ENCODE data around the gene IFI30. TPM values are rescaled to one million over a fixed set of nuclear protein-coding genes. Genes with fewer than 3 reads are reported as not detected.

The IFI30 gene
- total RNA-seq, 1 experiment from 2014 or later = not detected

DNA sequence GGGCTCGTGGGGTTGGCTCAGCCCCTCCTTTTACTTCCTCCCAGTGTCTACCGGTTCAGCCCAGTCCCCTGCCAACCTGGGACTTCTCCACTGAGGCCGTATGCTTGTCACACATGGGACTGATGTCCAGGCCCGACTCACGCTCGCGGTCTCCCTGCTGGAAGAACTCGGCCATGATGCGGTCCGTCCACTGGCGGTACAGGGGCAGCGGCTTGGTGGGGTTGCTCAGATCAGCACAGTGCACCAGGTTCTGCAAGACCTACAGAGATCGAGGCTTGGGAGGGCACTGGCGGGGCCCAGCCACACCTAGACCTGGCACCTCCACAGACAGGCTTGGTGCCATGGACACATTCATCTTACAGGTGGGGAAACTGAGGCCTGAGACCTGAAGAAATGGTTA lies 38.1 kb downstream of the IFI30 start:
- Histone ChIP-seq H3K9me3 (ENCODE audit: low read depth, low read length, poor library complexity, severe bottlenecking) (no peaks in the 10 kb centered on the region), H3K27me3 (replicated peaks; ENCODE audit: insufficient read depth, low read depth, low read length, poor library complexity) (no peaks in the 10 kb centered on the region), H3K27ac (ENCODE audit: low read depth, low read length, poor library complexity, severe bottlenecking) (no peak overlapping the region), H3K4me1 (ENCODE audit: insufficient read depth, low read length, poor library complexity, severe bottlenecking) (no peaks in the 10 kb centered on the region), H3K36me3 (ENCODE audit: insufficient read depth, low read length, poor library complexity, severe bottlenecking) (no peaks in the 10 kb centered on the region), H3K4me3 (ENCODE audit: low read depth, low read length, poor library complexity, severe bottlenecking) (no peak overlapping the region)
- DNase-seq (ENCODE audit: low spot score) = no peak
- ChIA-PET CTCF (no interaction called here), POLR2A (ENCODE audit: low non-redundant PET) (no interaction called here)
- intact Hi-C loops (cut with micrococcal nuclease; ENCODE audit: unreplicated experiment) = no loop called here
- TF ChIP-seq, protein P1, sequence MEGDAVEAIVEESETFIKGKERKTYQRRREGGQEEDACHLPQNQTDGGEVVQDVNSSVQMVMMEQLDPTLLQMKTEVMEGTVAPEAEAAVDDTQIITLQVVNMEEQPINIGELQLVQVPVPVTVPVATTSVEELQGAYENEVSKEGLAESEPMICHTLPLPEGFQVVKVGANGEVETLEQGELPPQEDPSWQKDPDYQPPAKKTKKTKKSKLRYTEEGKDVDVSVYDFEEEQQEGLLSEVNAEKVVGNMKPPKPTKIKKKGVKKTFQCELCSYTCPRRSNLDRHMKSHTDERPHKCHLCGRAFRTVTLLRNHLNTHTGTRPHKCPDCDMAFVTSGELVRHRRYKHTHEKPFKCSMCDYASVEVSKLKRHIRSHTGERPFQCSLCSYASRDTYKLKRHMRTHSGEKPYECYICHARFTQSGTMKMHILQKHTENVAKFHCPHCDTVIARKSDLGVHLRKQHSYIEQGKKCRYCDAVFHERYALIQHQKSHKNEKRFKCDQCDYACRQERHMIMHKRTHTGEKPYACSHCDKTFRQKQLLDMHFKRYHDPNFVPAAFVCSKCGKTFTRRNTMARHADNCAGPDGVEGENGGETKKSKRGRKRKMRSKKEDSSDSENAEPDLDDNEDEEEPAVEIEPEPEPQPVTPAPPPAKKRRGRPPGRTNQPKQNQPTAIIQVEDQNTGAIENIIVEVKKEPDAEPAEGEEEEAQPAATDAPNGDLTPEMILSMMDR (conservative IDR thresholded peaks at IDR 0.05; ENCODE audit: low read depth, low read length) = no peak
- no peak for TF ChIP-seq EZH2 (IDR thresholded peaks at IDR 0.05; ENCODE audit: borderline replicate concordance, low read depth, low read length, poor library complexity, severe bottlenecking)
- no TSS peak for BruUV-seq (replicated peaks)

DNA sequence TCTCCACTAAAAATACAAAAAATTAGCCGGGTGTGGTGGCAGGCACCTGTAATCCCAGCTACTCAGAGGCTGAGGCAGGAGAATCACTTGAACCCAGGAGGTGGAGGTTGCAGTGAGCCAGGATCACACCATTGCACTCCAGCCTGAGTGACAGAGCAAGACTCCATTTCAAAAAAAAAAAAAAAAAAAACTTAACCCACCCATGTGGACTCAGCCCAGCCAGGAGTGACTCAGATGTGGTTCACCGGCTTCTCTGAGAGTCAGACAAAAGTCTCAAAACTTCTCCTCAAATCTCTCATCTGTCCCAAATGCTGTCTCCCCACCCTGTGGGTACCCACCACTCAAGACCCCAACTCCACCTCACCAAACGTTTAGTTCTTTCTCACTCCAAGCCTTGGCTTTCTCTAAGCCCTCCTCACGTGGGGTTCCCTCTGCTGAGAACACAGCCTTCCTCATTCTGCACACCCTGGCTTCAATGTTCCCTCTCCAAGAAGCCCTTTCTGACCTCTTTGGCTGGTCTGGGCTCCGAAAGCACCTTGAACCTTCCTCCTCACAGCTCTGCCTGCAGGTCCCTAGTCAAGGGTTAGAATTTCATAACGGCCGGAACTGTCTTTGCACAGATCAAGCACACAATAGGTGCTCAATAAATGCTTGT lies 41.3 kb downstream of the IFI30 start:
- intact Hi-C loops (cut with micrococcal nuclease; ENCODE audit: unreplicated experiment) = no loop called here
- POLR2A ChIA-PET (ENCODE audit: low non-redundant PET) = interaction anchor here (0.7 kb wide), 1 partner anchor 236 kb away, joined by 7 read pairs; no protein-coding TSS in a partner anchor
- CTCF ChIA-PET = interaction anchor here (0.6 kb wide), 1 partner anchor 31 kb away, joined by 4 read pairs; no protein-coding TSS in a partner anchor

DNA sequence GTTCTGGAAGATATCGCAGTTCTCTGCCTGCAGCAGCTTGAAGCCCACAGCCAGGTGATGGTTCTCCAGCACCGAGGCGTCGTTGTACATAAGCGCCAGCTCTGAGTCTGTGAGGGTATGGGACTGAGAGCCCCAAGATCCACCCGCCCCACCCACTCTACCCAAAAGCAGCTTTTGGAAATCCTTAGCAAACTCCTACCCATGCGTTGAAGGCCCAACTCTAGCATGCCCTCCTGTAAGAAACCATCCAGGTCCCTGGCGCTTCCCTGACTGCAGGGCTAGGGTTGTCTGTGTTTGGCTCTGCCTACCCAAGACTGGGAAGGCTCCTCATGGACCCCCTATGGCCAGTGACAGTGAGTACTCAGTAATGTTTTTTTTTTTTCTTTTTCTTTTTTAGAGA lies 43.2 kb downstream of the IFI30 start:
- no TSS peak for BruUV-seq (replicated peaks)
- Histone ChIP-seq H3K4me3 (ENCODE audit: low read depth, low read length, poor library complexity, severe bottlenecking) (no peak overlapping the region), H3K9me3 (ENCODE audit: low read depth, low read length, poor library complexity, severe bottlenecking) (no peaks in the 10 kb centered on the region), H3K4me1 (ENCODE audit: insufficient read depth, low read length, poor library complexity, severe bottlenecking) (no peaks in the 10 kb centered on the region), H3K27ac (ENCODE audit: low read depth, low read length, poor library complexity, severe bottlenecking) (no peak overlapping the region), H3K27me3 (replicated peaks; ENCODE audit: insufficient read depth, low read depth, low read length, poor library complexity) (no peaks in the 10 kb centered on the region), H3K36me3 (ENCODE audit: insufficient read depth, low read length, poor library complexity, severe bottlenecking) (no peaks in the 10 kb centered on the region)
- no peak for DNase-seq (ENCODE audit: low spot score)
- intact Hi-C loops (cut with micrococcal nuclease; ENCODE audit: unreplicated experiment) = no loop called here
- ChIA-PET CTCF (no interaction called here), POLR2A (ENCODE audit: low non-redundant PET) (no interaction called here)
- no peak for TF ChIP-seq EZH2 (IDR thresholded peaks at IDR 0.05; ENCODE audit: borderline replicate concordance, low read depth, low read length, poor library complexity, severe bottlenecking)
- TF ChIP-seq, protein P1 (conservative IDR thresholded peaks at IDR 0.05; ENCODE audit: low read depth, low read length) = no peak

More for the DNA sequence above, 41.3 kb downstream of the IFI30 start:
- H3K27ac ChIP-seq (ENCODE audit: low read depth, low read length, poor library complexity, severe bottlenecking) = no peak overlapping the region
- no peaks in the 10 kb centered on the region for H3K4me1 ChIP-seq (ENCODE audit: insufficient read depth, low read length, poor library complexity, severe bottlenecking)
- H3K4me3 ChIP-seq (ENCODE audit: low read depth, low read length, poor library complexity, severe bottlenecking) = no peak overlapping the region
- no peaks in the 10 kb centered on the region for H3K36me3 ChIP-seq (ENCODE audit: insufficient read depth, low read length, poor library complexity, severe bottlenecking)
- H3K27me3 ChIP-seq (replicated peaks; ENCODE audit: insufficient read depth, low read depth, low read length, poor library complexity) = no peaks in the 10 kb centered on the region
- no peak for DNase-seq (ENCODE audit: low spot score)
- BruUV-seq (replicated peaks) = no TSS peak
- TF ChIP-seq, protein P1 (conservative IDR thresholded peaks at IDR 0.05; ENCODE audit: low read depth, low read length) = no peak
- TF ChIP-seq EZH2 (IDR thresholded peaks at IDR 0.05; ENCODE audit: borderline replicate concordance, low read depth, low read length, poor library complexity, severe bottlenecking) = no peak
- no peaks in the 10 kb centered on the region for H3K9me3 ChIP-seq (ENCODE audit: low read depth, low read length, poor library complexity, severe bottlenecking)
